Stimulated activated CD8-positive, alpha-beta memory T cell treated with anti-CD3 and anti-CD28 coated beads, Interleukin-4, amount 100 ng/mL, for 48 hours (primary cell): Measurements from ENCODE around the gene ANXA11.
A peak's percentile ranks its signal among the peaks of the same experiment; 100 is the strongest.
"Not testable (repeated sequence)": the region's sequence is repeated elsewhere in the genome, so short reads cannot be mapped to it uniquely, and the experiment has no call there.

ENCODE experiments used
- DNase-seq: peaks from one replicate; pipeline ENCODE4 v3.0.0-alpha.2; 2020

ANXA11 gene

GRCh38 chr10:80164596-80164995 lies 40.7 kb downstream of the ANXA11 start:
- DNase-seq = no peak

- DNase-seq = no peak
Observed at GRCh38 chr10:80163741-80164341, 41.5 kb downstream of the ANXA11 start.

GRCh38 chr10:80161321-80162083 lies 43.8 kb downstream of the ANXA11 start:
- DNase-seq = no peak

- DNase-seq = no peak
Observed at GRCh38 chr10:80160361-80161320, 44.7 kb downstream of the ANXA11 start.

- no peak for DNase-seq
Observed at GRCh38 chr10:80159166-80159873, 46.0 kb downstream of the ANXA11 start.

GRCh38 chr10:80158598-80159127 lies 46.7 kb downstream of the ANXA11 start:
- no peak for DNase-seq

- no peak for DNase-seq
Observed at GRCh38 chr10:80158126-80158525, 47.2 kb downstream of the ANXA11 start.

- no peak for DNase-seq
Observed at GRCh38 chr10:80157561-80157960, 47.8 kb downstream of the ANXA11 start.

- DNase-seq = no peak
Observed at GRCh38 chr10:80156216-80156615, 49.1 kb downstream of the ANXA11 start.

- no peak for DNase-seq
Observed at GRCh38 chr10:80155696-80156215, 49.6 kb downstream of the ANXA11 start.

GRCh38 chr10:80154978-80155695 lies 50.2 kb downstream of the ANXA11 start:
- peak; percentile 42 for DNase-seq

- DNase-seq = no peak
Observed at GRCh38 chr10:80154626-80154977, 50.7 kb downstream of the ANXA11 start.

GRCh38 chr10:80153460-80153859 lies 51.9 kb downstream of the ANXA11 start:
- no peak for DNase-seq

GRCh38 chr10:80152820-80153219 lies 52.5 kb downstream of the ANXA11 start:
- no peak for DNase-seq

- DNase-seq = no peak
Observed at GRCh38 chr10:80150172-80150571, 55.2 kb downstream of the ANXA11 start.

GRCh38 chr10:80149123-80149522 lies 56.2 kb downstream of the ANXA11 start:
- DNase-seq = no peak

GRCh38 chr10:80148166-80148805 lies 57.1 kb downstream of the ANXA11 start:
- no peak for DNase-seq

GRCh38 chr10:80146918-80147317 lies 58.4 kb downstream of the ANXA11 start:
- DNase-seq = no peak

- not testable (repeated sequence) for DNase-seq
Observed at GRCh38 chr10:80145406-80146308, 59.7 kb downstream of the ANXA11 start.

- DNase-seq = peak; percentile 44
Observed at GRCh38 chr10:80144696-80145131, 60.6 kb downstream of the ANXA11 start.
